Ascending aorta (tissue), 2 donors: ENCODE data around the gene CASP7. TPM values are rescaled to one million over a fixed set of nuclear protein-coding genes. Genes with fewer than 3 reads are reported as not detected.

Experiments used
- DNase-seq, 2 donors: peaks; one replicate each; pipeline ENCODE4 v3.0.0-alpha.2; 2019; ENCODE audit warnings: low spot score in 2 of 2
- H3K27ac ChIP-seq, 2 donors: fragments of 200-600 bp; sonication (generic); one replicate each; pipeline ENCODE4 v1.5.1; 2016 to 2017; ENCODE audit warnings: mild to moderate bottlenecking in 1 of 2
- H3K27me3 ChIP-seq: fragments of 200-600 bp; sonication (generic); one replicate; pipeline ENCODE4 v1.5.1; 2017
- H3K36me3 ChIP-seq, 2 donors: fragments of 200-600 bp; sonication (generic); one replicate each; pipeline ENCODE4 v1.5.1; 2016
- H3K4me1 ChIP-seq, 2 donors: fragments of 200-600 bp; sonication (generic); one replicate each; pipeline ENCODE4 v1.5.1; 2016 to 2017; ENCODE audit warnings: mild to moderate bottlenecking in 1 of 2
- H3K4me3 ChIP-seq, 2 donors: fragments of 200-600 bp; sonication (generic); one replicate each; pipeline ENCODE4 v1.5.1; 2016 to 2017; ENCODE audit warnings: mild to moderate bottlenecking in 1 of 2
- H3K9me3 ChIP-seq, 2 donors: fragments of 200-600 bp; sonication (generic); one replicate each; pipeline ENCODE4 v1.5.1; 2016
- CTCF ChIP-seq, 3 experiments: fragments of 200-600 bp in 2 of 3; fragments of 450-650 bp in 1 of 3; sonication (generic) in 2 of 3; IDR thresholded peaks; one replicate each; pipeline ENCODE4 v1.5.1; 2016 to 2019; ENCODE audit warnings: antibody characterized with exemption in 3 of 3, mild to moderate bottlenecking in 1 of 3, moderate library complexity in 1 of 3
- intact Hi-C: fragments of 100-400 bp; cut with DNase I; formaldehyde crosslinking; loops from one replicate; pipeline ENCODE4 v1.15.1; 2023
- total RNA-seq: library from RNA; depleted of rRNA; stranded (reverse); fragments of >200 nt; gene quantifications from one replicate; pipeline ENCODE4 v1.1.0, GENCODE V29; 2016

CASP7 gene
- total RNA-seq, 1 donor from 2014 or later: 27.2 TPM

- H3K27me3 ChIP-seq: no peaks in the 10 kb centered on the region
These were observed 7.3 kb downstream of the CASP7 start for GRCh38 chr10:113687037-113687436.

GRCh38 chr10:113689057-113689456, 9.3 kb downstream of the CASP7 start:
- H3K9me3 ChIP-seq: peaks cover 23 to 61% of the 10 kb centered on the region in 2 donors
- intact Hi-C loops: no loop called here
- TF ChIP-seq CTCF (IDR thresholded peaks at IDR 0.05): no peak
- H3K4me3 ChIP-seq: no peak overlapping the region
- no peaks in the 10 kb centered on the region for H3K4me1 ChIP-seq
- H3K36me3 ChIP-seq: peaks cover 13 to 17% of the 10 kb centered on the region in 2 donors
- no peak overlapping the region for H3K27ac ChIP-seq
- DNase-seq: no peak
- no peaks in the 10 kb centered on the region for H3K27me3 ChIP-seq

More at GRCh38 chr10:113687037-113687436, 7.3 kb downstream of the CASP7 start:
- intact Hi-C loops: no loop called here
- no peak for DNase-seq
- Histone ChIP-seq H3K4me1 (no peaks in the 10 kb centered on the region), H3K9me3 (peaks cover 13 to 43% of the 10 kb centered on the region in 2 donors), H3K27ac (no peak overlapping the region), H3K4me3 (no peak overlapping the region), H3K36me3 (peaks cover 4% of the 10 kb centered on the region in 2 donors)
- TF ChIP-seq CTCF (IDR thresholded peaks at IDR 0.05): no peak

GRCh38 chr10:113689574-113689973, 9.9 kb downstream of the CASP7 start:
- peaks cover 13 to 17% of the 10 kb centered on the region in 2 donors for H3K36me3 ChIP-seq
- no peak for TF ChIP-seq CTCF (IDR thresholded peaks at IDR 0.05)
- no peak overlapping the region for H3K4me3 ChIP-seq
- DNase-seq: no peak
- intact Hi-C loops: no loop called here
- H3K27ac ChIP-seq: no peak overlapping the region
- H3K4me1 ChIP-seq: no peaks in the 10 kb centered on the region
- H3K27me3 ChIP-seq: no peaks in the 10 kb centered on the region
- H3K9me3 ChIP-seq: peaks cover 23 to 57% of the 10 kb centered on the region in 2 donors

GRCh38 chr10:113690749-113691148, 11.0 kb downstream of the CASP7 start:
- Histone ChIP-seq H3K27me3 (no peaks in the 10 kb centered on the region), H3K4me1 (no peaks in the 10 kb centered on the region), H3K9me3 (peaks cover 23 to 55% of the 10 kb centered on the region in 2 donors), H3K27ac (no peak overlapping the region), H3K4me3 (no peak overlapping the region), H3K36me3 (peaks cover 16 to 17% of the 10 kb centered on the region in 2 donors)
- TF ChIP-seq CTCF (IDR thresholded peaks at IDR 0.05): no peak
- intact Hi-C loops: no loop called here
- no peak for DNase-seq

GRCh38 chr10:113691381-113691780, 11.7 kb downstream of the CASP7 start:
- H3K9me3 ChIP-seq: peaks cover 23 to 51% of the 10 kb centered on the region in 2 donors
- H3K4me3 ChIP-seq: no peak overlapping the region
- H3K36me3 ChIP-seq: peaks cover 16 to 17% of the 10 kb centered on the region in 2 donors
- H3K27me3 ChIP-seq: no peaks in the 10 kb centered on the region
- intact Hi-C loops: no loop called here
- TF ChIP-seq CTCF (IDR thresholded peaks at IDR 0.05): no peak
- no peak for DNase-seq
- no peak overlapping the region for H3K27ac ChIP-seq
- H3K4me1 ChIP-seq: no peaks in the 10 kb centered on the region

- H3K27me3 ChIP-seq: no peaks in the 10 kb centered on the region
- intact Hi-C loops: no loop called here
- no peaks in the 10 kb centered on the region for H3K4me1 ChIP-seq
- H3K27ac ChIP-seq: no peak overlapping the region
- peaks cover 16 to 21% of the 10 kb centered on the region in 2 donors for H3K36me3 ChIP-seq
- TF ChIP-seq CTCF (IDR thresholded peaks at IDR 0.05): no peak
- peaks cover 15 to 42% of the 10 kb centered on the region in 2 donors for H3K9me3 ChIP-seq
- no peak for DNase-seq
- no peak overlapping the region for H3K4me3 ChIP-seq
These were observed 12.6 kb downstream of the CASP7 start for GRCh38 chr10:113692271-113692670.
